LNCaP clone FGC (cell line): ENCODE measurements around the gene METTL9.

Experiments
- DNase-seq: peaks from one replicate; pipeline ENCODE4 v3.0.0-alpha.2; 2011; ENCODE audit warnings: low read depth
- H3K4me3 ChIP-seq: 2 replicates; pipeline ENCODE4 v1.5.1; 2011; ENCODE audit warnings: mild to moderate bottlenecking, low read depth, low read length, control low read depth
- CTCF ChIP-seq: IDR thresholded peaks from 2 replicates; pipeline ENCODE4 v1.5.1; 2012; ENCODE audit warnings: mild to moderate bottlenecking; ENCODE audit not compliant: control insufficient read depth, insufficient read depth; ENCODE audit errors: extremely low read depth

The METTL9 gene

DNA sequence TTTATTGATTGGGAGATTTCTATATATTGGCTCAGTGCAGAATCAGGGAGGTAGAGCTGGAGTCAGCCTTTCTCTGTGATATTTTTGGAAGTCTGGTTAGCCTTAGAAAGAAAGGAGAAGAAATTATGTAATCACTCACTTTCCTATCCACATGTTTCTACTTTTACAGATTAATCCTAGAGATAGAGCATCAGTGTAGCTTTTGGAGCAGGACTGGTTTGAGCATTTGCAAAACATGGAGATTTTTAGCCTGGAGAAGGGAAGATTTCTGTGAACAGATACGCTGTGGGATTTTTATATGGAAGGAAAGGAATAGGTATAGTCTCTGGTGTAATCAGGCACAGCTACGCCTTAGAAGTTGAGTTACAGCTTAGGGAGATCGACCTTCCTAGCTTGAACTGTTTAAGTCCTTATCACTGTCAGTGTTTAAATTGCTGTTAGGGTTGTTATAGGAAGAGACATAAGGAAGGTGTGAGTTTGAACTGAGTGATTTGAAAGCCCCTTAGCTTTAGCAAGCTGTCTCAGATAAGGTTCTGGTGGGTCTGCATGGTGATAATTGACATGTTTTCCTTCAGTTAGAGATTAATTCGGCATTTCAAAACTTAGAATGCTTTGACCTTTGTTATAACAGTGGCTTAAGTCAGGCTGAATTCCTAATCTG is 20.5 kb downstream of the METTL9 start:
- TF ChIP-seq CTCF: no peak
- no peak for DNase-seq
- H3K4me3 ChIP-seq: no peak overlapping the region

DNA sequence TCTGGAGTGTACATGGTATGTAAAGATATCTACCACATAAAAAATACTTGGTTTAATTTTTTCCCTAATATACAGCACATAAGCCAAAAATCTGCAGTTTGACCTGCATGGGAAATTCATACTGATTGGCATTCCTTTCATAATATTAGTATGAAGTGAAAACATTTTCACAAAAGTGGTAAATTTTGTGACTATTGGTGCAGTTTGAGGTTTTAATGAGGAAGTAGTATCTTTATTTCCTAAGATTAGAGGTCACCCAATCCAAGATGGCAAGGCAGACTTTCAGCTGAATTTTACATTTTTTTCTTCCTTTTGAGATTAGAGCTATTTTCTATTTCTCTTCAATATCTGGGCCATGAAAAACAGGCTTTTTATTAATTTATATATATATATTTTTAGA is 21.2 kb downstream of the METTL9 start:
- no peak overlapping the region for H3K4me3 ChIP-seq
- no peak for TF ChIP-seq CTCF
- DNase-seq: no peak

DNA sequence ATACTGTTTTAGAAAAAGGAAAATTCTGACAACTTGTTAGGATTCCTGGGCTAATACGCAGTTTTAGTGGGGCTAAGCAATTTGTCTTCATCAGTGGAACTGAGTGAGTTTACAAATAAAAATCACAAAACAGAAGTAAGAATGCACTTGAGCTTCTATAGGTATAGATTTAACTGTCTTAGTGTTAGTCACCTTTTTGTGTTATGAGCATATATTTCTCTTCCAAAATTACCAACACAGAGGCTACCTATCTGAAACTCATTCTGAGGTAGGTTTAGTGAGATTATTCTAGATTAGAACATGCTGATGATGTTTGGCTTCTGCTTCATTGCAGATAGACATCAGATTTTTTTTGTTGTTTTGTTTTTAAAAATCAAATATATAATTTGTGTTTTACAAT is 23.2 kb downstream of the METTL9 start:
- H3K4me3 ChIP-seq: no peak overlapping the region
- TF ChIP-seq CTCF: no peak
- no peak for DNase-seq

GRCh38 chr16:21625026-21625425 is 25.6 kb downstream of the METTL9 start:
- TF ChIP-seq CTCF: no peak
- DNase-seq: no peak
- no peak overlapping the region for H3K4me3 ChIP-seq

DNA sequence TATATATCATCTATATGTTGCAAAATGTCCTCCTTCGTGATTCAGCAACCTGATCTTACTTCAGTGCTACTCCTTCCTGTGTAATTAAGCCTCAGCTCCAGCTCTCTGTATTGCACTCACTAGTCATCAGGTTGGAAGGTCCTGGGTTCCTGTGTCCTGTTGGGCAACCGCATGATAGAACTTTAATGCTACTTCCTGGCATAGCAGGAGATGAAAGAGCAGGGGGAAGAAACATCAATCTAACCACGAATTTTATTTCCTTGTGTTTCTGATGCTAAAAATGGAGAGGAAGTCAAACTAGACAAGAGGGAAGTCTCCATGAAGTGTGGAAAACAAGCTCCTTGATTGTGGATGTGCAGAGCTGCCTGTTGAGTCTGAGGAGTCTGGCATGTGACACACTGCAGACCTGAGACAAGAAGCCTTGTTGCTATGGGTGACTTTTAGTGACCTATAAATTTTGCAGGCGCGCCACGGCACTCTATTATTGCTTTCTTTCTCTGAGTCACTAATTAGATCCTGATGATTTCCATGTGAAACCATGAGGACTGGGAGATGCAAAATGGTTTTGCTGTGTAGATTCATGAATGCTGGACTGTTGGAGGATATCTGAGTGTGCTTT is 27.4 kb downstream of the METTL9 start:
- DNase-seq: no peak
- no peak for TF ChIP-seq CTCF
- no peak overlapping the region for H3K4me3 ChIP-seq

DNA sequence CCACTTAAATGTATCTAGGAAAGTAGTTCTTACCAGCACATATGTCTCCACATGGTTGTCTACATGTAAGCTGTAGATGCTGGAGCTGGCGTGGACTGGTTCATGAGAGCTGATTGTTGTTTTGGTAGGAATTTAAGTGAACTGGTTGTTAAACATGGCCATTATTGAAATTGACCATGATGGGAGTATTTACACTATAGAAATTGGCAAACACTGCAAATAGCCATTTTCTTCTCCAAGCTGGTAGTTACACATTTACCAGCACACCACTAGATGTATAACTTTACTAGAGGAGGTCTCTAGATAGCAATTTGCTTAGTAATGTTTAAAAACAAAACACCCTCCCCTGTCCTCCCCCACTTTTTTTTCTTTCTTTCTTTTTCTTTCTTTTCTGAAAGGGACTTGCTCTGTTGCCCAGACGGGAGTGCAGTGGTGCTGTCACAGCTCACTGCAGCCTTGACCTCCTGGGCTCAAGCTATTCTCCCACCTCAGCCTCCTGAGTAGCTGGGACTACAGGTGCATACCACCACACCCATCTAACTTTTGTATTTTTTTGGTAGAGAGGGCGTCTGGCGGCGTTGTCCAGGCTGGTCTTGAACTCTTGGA is 28.8 kb downstream of the METTL9 start:
- DNase-seq: no peak
- TF ChIP-seq CTCF: no peak
- H3K4me3 ChIP-seq: no peak overlapping the region
